ENCODE measurements around the gene INCA1. TPM values are rescaled to one million over a fixed set of nuclear protein-coding genes. Genes with fewer than 3 reads are reported as not detected.
"Not testable (repeated sequence)": the region's sequence is repeated elsewhere in the genome, so short reads cannot be mapped to it uniquely, and the experiment has no call there.

The INCA1 gene
- polyA plus RNA-seq, 4 donors: 2.1 to 4.9 (median 4.0) TPM

- Histone ChIP-seq H3K4me3 (ENCODE audit: low read depth in 1 of 3, low read length in 3 of 3) (peak overlapping the region in 1 of 3 donors; percentile 50), H3K4me1 (ENCODE audit: control insufficient read depth in 3 of 3, insufficient read depth in 2 of 3, low read depth in 1 of 3, low read length in 2 of 3) (peaks cover 0 to 8% (median 3%) of the 10 kb centered on the region in 3 donors), H3K9me3 (ENCODE audit: control insufficient read depth in 2 of 2, insufficient read depth in 1 of 2, low read depth in 1 of 2, low read length in 1 of 2) (no peaks in the 10 kb centered on the region), H3K27ac (ENCODE audit: low read depth in 1 of 3, low read length in 2 of 3) (peak overlapping the region in 1 of 3 donors; percentile 64), H3K36me3 (ENCODE audit: control insufficient read depth in 3 of 3, insufficient read depth in 2 of 3, low read depth in 1 of 3, low read length in 3 of 3) (peaks cover 0 to 10% (median 0%) of the 10 kb centered on the region in 3 donors), H3K27me3 (ENCODE audit: control insufficient read depth in 3 of 3, insufficient read depth in 3 of 3, low read length in 3 of 3) (no peaks in the 10 kb centered on the region)
- no peak for FAIRE-seq
- no peak for DNase-seq
- WGBS, 3 donors: 59 to 75% (median 61%) methylated on average over 5 of the region's 5 CpGs
Measured at GRCh38 chr17:5034063-5034462, 36.7 kb upstream of the INCA1 start.

GRCh38 chr17:5033352-5034015 lies 36.2 kb upstream of the INCA1 start:
- Histone ChIP-seq H3K4me3 (ENCODE audit: low read depth in 1 of 3, low read length in 3 of 3) (peak overlapping the region in 1 of 3 donors; percentile 50), H3K36me3 (ENCODE audit: control insufficient read depth in 3 of 3, insufficient read depth in 2 of 3, low read depth in 1 of 3, low read length in 3 of 3) (peaks cover 0 to 10% (median 0%) of the 10 kb centered on the region in 3 donors), H3K27me3 (ENCODE audit: control insufficient read depth in 3 of 3, insufficient read depth in 3 of 3, low read length in 3 of 3) (no peaks in the 10 kb centered on the region), H3K4me1 (ENCODE audit: control insufficient read depth in 3 of 3, insufficient read depth in 2 of 3, low read depth in 1 of 3, low read length in 2 of 3) (peaks cover 0 to 8% (median 3%) of the 10 kb centered on the region in 3 donors), H3K9me3 (ENCODE audit: control insufficient read depth in 2 of 2, insufficient read depth in 1 of 2, low read depth in 1 of 2, low read length in 1 of 2) (no peaks in the 10 kb centered on the region), H3K27ac (ENCODE audit: low read depth in 1 of 3, low read length in 2 of 3) (peak overlapping the region in 1 of 3 donors; percentile 13)
- DNase-seq (no peak), FAIRE-seq (no peak)
- 76 to 89% (median 82%) methylated on average over 13 of the region's 13 CpGs for WGBS, 3 donors

- H3K27me3 ChIP-seq (ENCODE audit: control insufficient read depth in 3 of 3, insufficient read depth in 3 of 3, low read length in 3 of 3): no peaks in the 10 kb centered on the region
- no peak for DNase-seq
- H3K27ac ChIP-seq (ENCODE audit: low read depth in 1 of 3, low read length in 2 of 3): peak overlapping the region in 1 of 3 donors; percentile 50
- peaks cover 0 to 10% (median 0%) of the 10 kb centered on the region in 3 donors for H3K36me3 ChIP-seq (ENCODE audit: control insufficient read depth in 3 of 3, insufficient read depth in 2 of 3, low read depth in 1 of 3, low read length in 3 of 3)
- 63 to 81% (median 79%) methylated on average over 6 of the region's 6 CpGs for WGBS, 3 donors
- peaks cover 0 to 8% (median 3%) of the 10 kb centered on the region in 3 donors for H3K4me1 ChIP-seq (ENCODE audit: control insufficient read depth in 3 of 3, insufficient read depth in 2 of 3, low read depth in 1 of 3, low read length in 2 of 3)
- FAIRE-seq: no peak
- peak overlapping the region in 1 of 3 donors; percentile 50 for H3K4me3 ChIP-seq (ENCODE audit: low read depth in 1 of 3, low read length in 3 of 3)
- H3K9me3 ChIP-seq (ENCODE audit: control insufficient read depth in 2 of 2, insufficient read depth in 1 of 2, low read depth in 1 of 2, low read length in 1 of 2): no peaks in the 10 kb centered on the region
Measured at GRCh38 chr17:5032865-5033264, 35.5 kb upstream of the INCA1 start.

GRCh38 chr17:5031365-5032082 lies 34.2 kb upstream of the INCA1 start:
- peak overlapping the region; percentile 52 to 68 (median 61) for H3K4me3 ChIP-seq (ENCODE audit: low read depth in 1 of 3, low read length in 3 of 3)
- WGBS, 3 donors: 3 to 4% (median 4%) methylated on average over 22 to 48 of the region's 48 CpGs
- peaks cover 0 to 10% (median 0%) of the 10 kb centered on the region in 3 donors for H3K36me3 ChIP-seq (ENCODE audit: control insufficient read depth in 3 of 3, insufficient read depth in 2 of 3, low read depth in 1 of 3, low read length in 3 of 3)
- FAIRE-seq (no peak), DNase-seq (peak; percentile 88 to 91)
- peak overlapping the region; percentile 28 to 53 (median 52) for H3K27ac ChIP-seq (ENCODE audit: low read depth in 1 of 3, low read length in 2 of 3)
- peaks cover 0 to 8% (median 3%) of the 10 kb centered on the region in 3 donors for H3K4me1 ChIP-seq (ENCODE audit: control insufficient read depth in 3 of 3, insufficient read depth in 2 of 3, low read depth in 1 of 3, low read length in 2 of 3)
- H3K9me3 ChIP-seq (ENCODE audit: control insufficient read depth in 2 of 2, insufficient read depth in 1 of 2, low read depth in 1 of 2, low read length in 1 of 2): no peaks in the 10 kb centered on the region
- H3K27me3 ChIP-seq (ENCODE audit: control insufficient read depth in 3 of 3, insufficient read depth in 3 of 3, low read length in 3 of 3): no peaks in the 10 kb centered on the region

- not testable (repeated sequence) for H3K27me3 ChIP-seq (ENCODE audit: control insufficient read depth in 3 of 3, insufficient read depth in 3 of 3, low read length in 3 of 3); H3K27ac ChIP-seq (ENCODE audit: low read depth in 1 of 3, low read length in 2 of 3); FAIRE-seq; DNase-seq; H3K9me3 ChIP-seq (ENCODE audit: control insufficient read depth in 2 of 2, insufficient read depth in 1 of 2, low read depth in 1 of 2, low read length in 1 of 2); H3K4me1 ChIP-seq (ENCODE audit: control insufficient read depth in 3 of 3, insufficient read depth in 2 of 3, low read depth in 1 of 3, low read length in 2 of 3); H3K4me3 ChIP-seq (ENCODE audit: low read depth in 1 of 3, low read length in 3 of 3)
- WGBS, 3 donors: 80 to 100% (median 91%) methylated on average over 1 to 2 of the region's 2 CpGs
- H3K36me3 ChIP-seq (ENCODE audit: control insufficient read depth in 3 of 3, insufficient read depth in 2 of 3, low read depth in 1 of 3, low read length in 3 of 3): peaks cover 0 to 12% (median 0%) of the 10 kb centered on the region in 3 donors
Measured at GRCh38 chr17:5030168-5030567, 32.8 kb upstream of the INCA1 start.

- peaks cover 0 to 8% (median 1%) of the 10 kb centered on the region in 3 donors for H3K4me1 ChIP-seq (ENCODE audit: control insufficient read depth in 3 of 3, insufficient read depth in 2 of 3, low read depth in 1 of 3, low read length in 2 of 3)
- H3K36me3 ChIP-seq (ENCODE audit: control insufficient read depth in 3 of 3, insufficient read depth in 2 of 3, low read depth in 1 of 3, low read length in 3 of 3): peaks cover 3 to 26% (median 9%) of the 10 kb centered on the region in 3 donors
- H3K27me3 ChIP-seq (ENCODE audit: control insufficient read depth in 3 of 3, insufficient read depth in 3 of 3, low read length in 3 of 3): no peaks in the 10 kb centered on the region
- H3K27ac ChIP-seq (ENCODE audit: low read depth in 1 of 3, low read length in 2 of 3): no peak overlapping the region
- no peak overlapping the region for H3K4me3 ChIP-seq (ENCODE audit: low read depth in 1 of 3, low read length in 3 of 3)
- WGBS, 3 donors: 72 to 88% (median 81%) methylated on average over 5 of the region's 5 CpGs
- no peak for DNase-seq
- FAIRE-seq: no peak
- no peaks in the 10 kb centered on the region for H3K9me3 ChIP-seq (ENCODE audit: control insufficient read depth in 2 of 2, insufficient read depth in 1 of 2, low read depth in 1 of 2, low read length in 1 of 2)
Measured at GRCh38 chr17:5027916-5028315, 30.6 kb upstream of the INCA1 start.

GRCh38 chr17:5027299-5027698 lies 30.0 kb upstream of the INCA1 start:
- Histone ChIP-seq H3K4me3 (ENCODE audit: low read depth in 1 of 3, low read length in 3 of 3) (no peak overlapping the region), H3K9me3 (ENCODE audit: control insufficient read depth in 2 of 2, insufficient read depth in 1 of 2, low read depth in 1 of 2, low read length in 1 of 2) (no peaks in the 10 kb centered on the region), H3K36me3 (ENCODE audit: control insufficient read depth in 3 of 3, insufficient read depth in 2 of 3, low read depth in 1 of 3, low read length in 3 of 3) (peaks cover 5 to 29% (median 10%) of the 10 kb centered on the region in 3 donors), H3K27me3 (ENCODE audit: control insufficient read depth in 3 of 3, insufficient read depth in 3 of 3, low read length in 3 of 3) (no peaks in the 10 kb centered on the region), H3K4me1 (ENCODE audit: control insufficient read depth in 3 of 3, insufficient read depth in 2 of 3, low read depth in 1 of 3, low read length in 2 of 3) (peaks cover 0 to 6% (median 0%) of the 10 kb centered on the region in 3 donors), H3K27ac (ENCODE audit: low read depth in 1 of 3, low read length in 2 of 3) (no peak overlapping the region)
- FAIRE-seq (no peak), DNase-seq (no peak)
- WGBS, 3 donors: 82 to 84% (median 82%) methylated on average over 6 of the region's 6 CpGs

- DNase-seq: no peak
- Histone ChIP-seq H3K4me1 (ENCODE audit: control insufficient read depth in 3 of 3, insufficient read depth in 2 of 3, low read depth in 1 of 3, low read length in 2 of 3) (no peaks in the 10 kb centered on the region), H3K27me3 (ENCODE audit: control insufficient read depth in 3 of 3, insufficient read depth in 3 of 3, low read length in 3 of 3) (no peaks in the 10 kb centered on the region), H3K36me3 (ENCODE audit: control insufficient read depth in 3 of 3, insufficient read depth in 2 of 3, low read depth in 1 of 3, low read length in 3 of 3) (peaks cover 14 to 55% (median 19%) of the 10 kb centered on the region in 3 donors), H3K27ac (ENCODE audit: low read depth in 1 of 3, low read length in 2 of 3) (no peak overlapping the region), H3K4me3 (ENCODE audit: low read depth in 1 of 3, low read length in 3 of 3) (no peak overlapping the region), H3K9me3 (ENCODE audit: control insufficient read depth in 2 of 2, insufficient read depth in 1 of 2, low read depth in 1 of 2, low read length in 1 of 2) (no peaks in the 10 kb centered on the region)
- WGBS, 3 donors: 91 to 97% (median 95%) methylated on average over 4 of the region's 4 CpGs
- FAIRE-seq: no peak
Measured at GRCh38 chr17:5024604-5025003, 27.3 kb upstream of the INCA1 start.
